Keratinocyte (primary cell): ENCODE results near the gene PSMC1. TPM values are rescaled to one million over a fixed set of nuclear protein-coding genes. Genes with fewer than 3 reads are reported as not detected.

Experiments used
- DNase-seq: peaks from one replicate; pipeline ENCODE4 v3.0.0-alpha.2; 2011; ENCODE audit warnings: low read depth, missing footprints, low spot score
- FAIRE-seq: peaks from 2 replicates; lab custom pipeline; 2011; peaks lifted over from hg19 to GRCh38; lab: Jason Lieb, UNC
- H2AFZ ChIP-seq: 2 replicates; pipeline ENCODE4 v1.6.0; 2012; ENCODE audit warnings: low read length, control low read depth, inconsistent platforms; ENCODE audit not compliant: control insufficient read depth
- H3K27ac ChIP-seq: 2 replicates; pipeline ENCODE4 v1.5.1; 2011; ENCODE audit warnings: low read length; ENCODE audit not compliant: control insufficient read depth, insufficient read depth
- H3K27me3 ChIP-seq: 3 replicates; pipeline ENCODE4 v1.6.0; 2011; ENCODE audit warnings: low read length; ENCODE audit not compliant: control insufficient read depth, insufficient read depth; ENCODE audit errors: extremely low read depth
- H3K36me3 ChIP-seq, 2 experiments: 2 replicates in 1 of 2; 3 replicates in 1 of 2; pipeline ENCODE4 v1.5.1; 2011; ENCODE audit warnings: low read length in 2 of 2, mild to moderate bottlenecking in 1 of 2; ENCODE audit not compliant: control insufficient read depth in 2 of 2, insufficient read depth in 2 of 2; ENCODE audit errors: extremely low read depth in 1 of 2
- H3K4me1 ChIP-seq: 3 replicates; pipeline ENCODE4 v1.5.1; 2011; ENCODE audit warnings: low read length; ENCODE audit not compliant: control insufficient read depth, insufficient read depth; ENCODE audit errors: extremely low read depth
- H3K4me2 ChIP-seq: 3 replicates; pipeline ENCODE4 v1.6.0; 2011; ENCODE audit warnings: low read depth, low read length; ENCODE audit not compliant: control insufficient read depth, insufficient read depth; ENCODE audit errors: extremely low read depth
- H3K4me3 ChIP-seq, 3 experiments: fragments of 200-600 bp in 1 of 3; sonication (generic) in 1 of 3; 2 replicates in 2 of 3; 3 replicates in 1 of 3; pipeline ENCODE4 v1.5.1; 2011 to 2016; ENCODE audit warnings: low read length in 3 of 3, mild to moderate bottlenecking in 3 of 3, control low read depth in 2 of 3, inconsistent platforms in 1 of 3, low read depth in 1 of 3, mixed read lengths in 1 of 3, mixed run types in 1 of 3, moderate library complexity in 1 of 3; ENCODE audit not compliant: control insufficient read depth in 2 of 3, insufficient read depth in 2 of 3; ENCODE audit errors: extremely low read depth in 1 of 3
- H3K79me2 ChIP-seq: 2 replicates; pipeline ENCODE4 v1.6.0; 2012; ENCODE audit warnings: low read length; ENCODE audit not compliant: control insufficient read depth, insufficient read depth
- H3K9ac ChIP-seq: 3 replicates; pipeline ENCODE4 v1.6.0; 2011; ENCODE audit warnings: low read length; ENCODE audit not compliant: control insufficient read depth, insufficient read depth; ENCODE audit errors: extremely low read depth
- H3K9me1 ChIP-seq: 3 replicates; pipeline ENCODE4 v1.6.0; 2011; ENCODE audit warnings: low read length; ENCODE audit not compliant: control insufficient read depth, insufficient read depth; ENCODE audit errors: extremely low read depth
- H3K9me3 ChIP-seq: 2 replicates; pipeline ENCODE4 v1.5.1; 2012; ENCODE audit warnings: low read depth, low read length; ENCODE audit not compliant: control insufficient read depth
- H4K20me1 ChIP-seq: 3 replicates; pipeline ENCODE4 v1.6.0; 2011; ENCODE audit warnings: low read length; ENCODE audit not compliant: control insufficient read depth, insufficient read depth; ENCODE audit errors: extremely low read depth
- EZH2 ChIP-seq: IDR thresholded peaks from one replicate; pipeline ENCODE4 v1.6.1; 2012; ENCODE audit warnings: inconsistent platforms, mild to moderate bottlenecking, low read length, moderate library complexity
- dilution Hi-C: fragments of 300-500 bp; cut with MboI; formaldehyde crosslinking; loops from one replicate; pipeline ENCODE4 v1.7.0; 2020; ENCODE audit warnings: low sequenced_read_pairs; ENCODE audit not compliant: extremely low pct_ligation_motif_present
- polyA plus RNA-seq, 5 experiments: library from polyadenylated mRNA; depleted of rRNA in 3 of 5; stranded (reverse) in 3 of 5; stranded (forward) in 1 of 5; unstranded in 1 of 5; fragments of >200 nt; gene quantifications; 1 replicate in 1 of 5; 2 replicates in 3 of 5; 3 replicates in 1 of 5; pipeline versions ENCODE4 v1.2.1 to v1.2.3, GENCODE V29; 2011 to 2012; ENCODE audit warnings: missing spikeins in 2 of 5, low read depth in 1 of 5, low replicate concordance in 1 of 5
- TF ChIP-seq, protein P1 (sequence below), 3 experiments: IDR thresholded peaks in 1 of 3; conservative IDR thresholded peaks in 1 of 3; optimal IDR thresholded peaks in 1 of 3; 2 replicates in 2 of 3; 3 replicates in 1 of 3; pipeline versions ENCODE3 to v1.5.1; 2011; ENCODE audit warnings: low read length in 3 of 3, mild to moderate bottlenecking in 3 of 3, moderate library complexity in 2 of 3, control low read depth in 1 of 3, inconsistent platforms in 1 of 3; ENCODE audit not compliant: insufficient read depth in 2 of 3; ENCODE audit errors: extremely low read depth in 1 of 3

The PSMC1 gene
- polyA plus RNA-seq, 1 donor (not counting 4 experiments of a cell fraction or from before 2014, with no cell fraction given), result 234 TPM

DNA sequence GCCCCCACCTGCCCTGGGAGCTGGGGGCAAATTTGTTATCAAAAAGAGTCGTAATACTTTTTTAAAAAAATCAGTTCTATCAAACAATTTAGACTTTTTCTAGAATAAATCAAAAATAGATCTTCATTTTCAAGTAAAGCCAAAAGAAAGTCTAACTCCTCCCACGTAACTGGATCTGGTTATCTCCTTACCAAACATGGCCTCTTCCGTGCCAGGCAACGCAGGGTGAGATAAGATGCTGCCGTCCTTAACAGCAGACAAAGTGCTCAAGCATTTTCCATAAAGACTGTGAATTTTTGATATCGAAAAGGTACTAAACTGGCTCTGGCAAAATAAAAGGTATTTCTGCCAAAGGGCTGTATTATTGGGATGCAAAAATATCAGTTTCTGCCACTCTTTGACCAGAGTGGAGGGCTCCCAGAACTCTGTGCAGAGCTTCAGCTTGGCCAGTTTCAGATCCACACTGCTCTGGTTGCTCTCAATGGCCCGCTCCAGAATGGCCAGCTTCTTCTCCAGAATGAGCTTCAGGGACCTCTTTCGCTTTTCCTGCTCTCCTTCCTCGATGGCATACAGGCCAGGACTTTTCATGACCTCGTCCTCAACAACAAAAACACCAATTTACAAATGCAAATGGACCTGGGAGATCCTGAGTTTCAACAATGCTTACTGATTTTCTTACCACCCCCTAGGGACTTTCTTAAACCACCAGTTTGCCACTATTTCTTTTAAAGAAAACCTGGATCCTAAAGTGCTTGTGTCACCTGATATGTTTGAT, 46.4 kb downstream of the PSMC1 start:
- DNase-seq (no peak), FAIRE-seq (no peak)
- Histone ChIP-seq H3K9me3 (no peaks in the 10 kb centered on the region), H3K4me3 (no peak overlapping the region), H3K79me2 (no peaks in the 10 kb centered on the region), H4K20me1 (no peaks in the 10 kb centered on the region), H3K9me1 (no peaks in the 10 kb centered on the region), H3K4me2 (no peak overlapping the region), H3K4me1 (no peaks in the 10 kb centered on the region), H3K27ac (no peak overlapping the region), H3K9ac (no peak overlapping the region), H3K27me3 (no peaks in the 10 kb centered on the region), H2AFZ (no peak overlapping the region), H3K36me3 (peaks cover 4 to 10% of the 10 kb centered on the region in 2 experiments)
- dilution Hi-C loops, result no loop called here
- TF ChIP-seq EZH2, result no peak
- TF ChIP-seq, protein P1, sequence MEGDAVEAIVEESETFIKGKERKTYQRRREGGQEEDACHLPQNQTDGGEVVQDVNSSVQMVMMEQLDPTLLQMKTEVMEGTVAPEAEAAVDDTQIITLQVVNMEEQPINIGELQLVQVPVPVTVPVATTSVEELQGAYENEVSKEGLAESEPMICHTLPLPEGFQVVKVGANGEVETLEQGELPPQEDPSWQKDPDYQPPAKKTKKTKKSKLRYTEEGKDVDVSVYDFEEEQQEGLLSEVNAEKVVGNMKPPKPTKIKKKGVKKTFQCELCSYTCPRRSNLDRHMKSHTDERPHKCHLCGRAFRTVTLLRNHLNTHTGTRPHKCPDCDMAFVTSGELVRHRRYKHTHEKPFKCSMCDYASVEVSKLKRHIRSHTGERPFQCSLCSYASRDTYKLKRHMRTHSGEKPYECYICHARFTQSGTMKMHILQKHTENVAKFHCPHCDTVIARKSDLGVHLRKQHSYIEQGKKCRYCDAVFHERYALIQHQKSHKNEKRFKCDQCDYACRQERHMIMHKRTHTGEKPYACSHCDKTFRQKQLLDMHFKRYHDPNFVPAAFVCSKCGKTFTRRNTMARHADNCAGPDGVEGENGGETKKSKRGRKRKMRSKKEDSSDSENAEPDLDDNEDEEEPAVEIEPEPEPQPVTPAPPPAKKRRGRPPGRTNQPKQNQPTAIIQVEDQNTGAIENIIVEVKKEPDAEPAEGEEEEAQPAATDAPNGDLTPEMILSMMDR (optimal IDR thresholded peaks at IDR 0.05 in 1 of 3, IDR thresholded peaks at IDR 0.05 in 1 of 3, conservative IDR thresholded peaks at IDR 0.05 in 1 of 3; ENCODE audit: extremely low read depth in 1 of 3, insufficient read depth in 2 of 3, low read length in 3 of 3), result no peak

DNA sequence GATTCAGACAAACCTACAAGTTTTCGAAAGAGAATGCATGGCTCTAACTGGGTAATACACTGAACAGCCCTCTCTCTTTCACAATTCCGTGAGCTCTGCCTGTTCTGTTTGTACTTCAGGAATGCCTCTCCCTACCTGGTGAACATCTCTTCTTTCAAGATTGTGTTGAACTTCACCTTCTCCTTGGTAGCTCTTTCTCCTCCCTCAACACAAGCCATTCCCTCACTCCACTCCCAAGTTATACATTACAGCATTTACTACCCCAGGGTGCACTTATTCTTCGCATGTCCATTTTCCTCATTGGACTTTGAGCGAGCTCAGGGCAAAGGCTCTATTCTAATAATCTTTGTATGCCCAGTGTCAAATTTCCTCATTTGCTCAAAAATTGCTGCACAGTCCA, 47.1 kb downstream of the PSMC1 start:
- H3K36me3 ChIP-seq, result peaks cover 8 to 10% of the 10 kb centered on the region in 2 experiments

More for the DNA sequence above, 47.1 kb downstream of the PSMC1 start:
- no peak overlapping the region for H3K27ac ChIP-seq
- no peak for TF ChIP-seq EZH2
- TF ChIP-seq, protein P1 (optimal IDR thresholded peaks at IDR 0.05 in 1 of 3, IDR thresholded peaks at IDR 0.05 in 1 of 3, conservative IDR thresholded peaks at IDR 0.05 in 1 of 3; ENCODE audit: extremely low read depth in 1 of 3, insufficient read depth in 2 of 3, low read length in 3 of 3), result no peak
- H2AFZ ChIP-seq, result no peak overlapping the region
- FAIRE-seq (no peak), DNase-seq (no peak)
- no peak overlapping the region for H3K9ac ChIP-seq
- no peaks in the 10 kb centered on the region for H3K9me1 ChIP-seq
- no peaks in the 10 kb centered on the region for H3K27me3 ChIP-seq
- H3K4me1 ChIP-seq, result no peaks in the 10 kb centered on the region
- no peak overlapping the region for H3K4me3 ChIP-seq
- no peaks in the 10 kb centered on the region for H4K20me1 ChIP-seq
- H3K79me2 ChIP-seq, result no peaks in the 10 kb centered on the region
- dilution Hi-C loops, result no loop called here
- H3K4me2 ChIP-seq, result no peak overlapping the region
- H3K9me3 ChIP-seq, result no peaks in the 10 kb centered on the region
